NCI-H2196 (cell line): Measurements from ENCODE around the gene ZNF234.
A peak's percentile ranks its signal among the peaks of the same experiment; 100 is the strongest.
"Not testable (repeated sequence)": the region's sequence is repeated elsewhere in the genome, so short reads cannot be mapped to it uniquely, and the experiment has no call there.

Experiments used
- DNase-seq: peaks from one replicate; lab custom pipeline; 2025; ENCODE audit not compliant: unreplicated experiment; lab: John Stamatoyannopoulos, UW

ZNF234 gene

GRCh38 chr19:44141191-44142058 is at the start of gene ZNF234:
TSS of gene ZNF234 (plus strand) at chr19:44141554. CDS start at chr19:44144633, 3,079 bp downstream.
- peak; percentile 64 for DNase-seq

DNA sequence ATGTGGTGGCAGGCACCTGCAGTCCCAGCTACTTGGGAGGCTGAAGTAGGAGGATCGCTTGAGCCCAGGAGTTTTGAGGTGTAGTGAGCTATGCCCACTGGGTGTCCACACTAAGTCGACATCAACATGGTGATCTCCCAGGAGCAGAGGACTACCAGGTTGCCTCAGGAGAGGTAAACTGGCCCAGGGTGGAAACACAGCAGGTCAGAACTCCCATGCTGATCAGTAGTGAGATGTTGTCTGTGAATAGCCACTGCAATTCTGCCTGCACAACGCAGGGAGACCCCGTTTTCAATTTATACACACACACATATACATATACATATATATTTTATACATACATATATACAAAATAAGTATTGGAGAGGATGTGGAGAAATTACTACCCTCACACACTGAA is 49.2 kb upstream of the ZNF234 start:
- no peak for DNase-seq

GRCh38 chr19:44093931-44094765 is 47.2 kb upstream of the ZNF234 start, which contains the start of gene ZNF224:
TSS of gene ZNF224 (plus strand) at chr19:44094361. CDS start at chr19:44097874, 3,513 bp downstream.
- DNase-seq: peak; percentile 90

- no peak for DNase-seq
Observed at GRCh38 chr19:44107751-44108150, 33.6 kb upstream of the ZNF234 start.

GRCh38 chr19:44109458-44109857 is 31.9 kb upstream of the ZNF234 start:
- DNase-seq: no peak

- DNase-seq: no peak
Observed at GRCh38 chr19:44111910-44112463, 29.4 kb upstream of the ZNF234 start.

GRCh38 chr19:44112802-44113137 is 28.6 kb upstream of the ZNF234 start:
- no peak for DNase-seq

GRCh38 chr19:44113138-44113783 is 28.1 kb upstream of the ZNF234 start, which contains the start of gene ZNF225:
TSS of gene ZNF225 (plus strand) at chr19:44113399. CDS start at chr19:44115828, 2,429 bp downstream.
- peak; percentile 98 for DNase-seq

DNA sequence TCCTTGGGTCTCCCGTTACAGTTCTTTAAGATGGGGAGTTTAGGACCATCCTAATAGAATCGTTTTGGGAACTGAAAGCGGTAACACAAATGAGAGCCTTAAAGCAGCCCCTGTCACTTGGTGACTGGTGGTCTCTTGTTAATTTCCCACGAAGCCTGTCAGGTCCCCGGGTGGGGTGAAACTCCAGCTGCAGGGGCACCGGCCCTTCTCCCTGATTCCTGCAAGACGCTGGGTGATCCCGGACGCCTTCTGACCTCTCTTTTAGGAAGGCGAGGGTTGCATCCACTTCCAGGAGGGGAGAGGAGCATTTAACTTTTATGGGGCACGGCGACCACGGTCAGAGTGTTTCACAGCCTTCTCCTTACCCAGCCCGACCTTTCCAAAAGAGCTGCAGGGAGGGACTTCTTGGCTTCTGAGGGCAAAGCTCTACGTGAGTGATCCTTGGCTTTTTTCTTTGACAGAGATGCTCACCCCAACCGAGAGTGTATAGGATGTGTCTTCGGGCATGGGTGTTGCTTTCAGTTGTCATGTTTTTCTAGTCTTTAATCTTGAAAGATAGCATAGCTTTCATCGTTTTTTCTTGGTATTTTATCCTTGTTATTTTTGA is 27.5 kb upstream of the ZNF234 start:
- no peak for DNase-seq

DNA sequence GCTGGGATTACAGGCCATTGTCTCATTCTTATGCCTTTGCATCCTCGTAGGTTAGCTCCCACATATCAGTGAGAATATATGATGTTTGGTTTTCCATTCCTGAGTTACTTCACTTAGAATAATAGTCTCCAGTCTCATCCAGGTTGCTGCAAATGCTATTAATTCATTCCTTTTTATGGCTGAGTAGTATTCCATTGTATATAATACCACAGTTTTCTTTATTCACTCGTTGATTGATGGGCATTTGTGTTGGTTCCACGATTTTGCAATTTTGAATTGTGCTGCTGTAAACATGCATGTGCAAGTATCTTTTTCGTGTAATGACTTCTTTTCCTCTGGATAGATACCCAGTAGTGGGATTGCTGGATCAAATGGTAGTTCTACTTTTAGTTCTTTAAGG is 20.2 kb upstream of the ZNF234 start:
- not testable (repeated sequence) for DNase-seq

GRCh38 chr19:44131955-44132354 is 9.4 kb upstream of the ZNF234 start:
- no peak for DNase-seq

- no peak for DNase-seq
Observed at GRCh38 chr19:44142059-44142433, 692 bp downstream of the ZNF234 start.

DNA sequence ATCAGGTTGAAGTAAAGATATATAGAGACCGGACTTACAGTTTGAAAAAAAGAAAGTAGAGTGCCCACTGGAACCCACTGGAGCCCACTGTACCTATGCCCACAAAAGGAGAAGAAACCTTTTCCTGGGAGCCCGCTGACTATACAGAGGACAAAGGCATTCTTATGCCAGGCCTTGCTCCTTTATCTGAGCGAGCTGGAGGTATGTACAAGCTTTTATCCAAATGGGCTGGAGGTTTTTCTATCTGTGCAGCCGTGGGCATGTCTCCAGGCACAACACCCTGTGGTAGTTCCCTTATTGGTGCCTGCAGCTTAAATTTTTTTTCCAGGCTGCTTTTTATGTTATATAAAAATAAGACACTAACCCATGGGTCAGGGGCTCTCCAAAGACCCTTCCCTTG is 8.4 kb downstream of the ZNF234 start:
- no peak for DNase-seq

- DNase-seq: no peak
Observed at GRCh38 chr19:44151491-44151890, 10.1 kb downstream of the ZNF234 start.

DNA sequence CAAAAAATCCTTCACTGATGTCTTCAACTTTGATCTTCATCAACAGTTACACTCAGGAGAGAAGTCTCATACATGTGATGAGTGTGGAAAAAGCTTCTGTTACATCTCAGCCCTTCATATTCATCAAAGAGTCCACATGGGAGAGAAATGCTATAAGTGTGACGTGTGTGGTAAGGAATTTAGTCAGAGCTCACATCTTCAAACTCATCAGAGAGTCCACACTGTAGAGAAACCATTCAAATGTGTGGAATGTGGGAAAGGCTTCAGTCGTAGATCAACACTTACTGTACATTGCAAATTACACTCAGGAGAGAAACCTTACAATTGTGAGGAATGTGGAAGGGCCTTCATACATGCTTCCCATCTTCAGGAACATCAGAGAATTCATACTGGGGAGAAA is 15.1 kb downstream of the ZNF234 start:
- DNase-seq: no peak

GRCh38 chr19:44163789-44164188 is 22.4 kb downstream of the ZNF234 start:
- DNase-seq: no peak

- DNase-seq: no peak
Observed at GRCh38 chr19:44164327-44164672, 22.9 kb downstream of the ZNF234 start.

GRCh38 chr19:44164673-44165512 is 23.5 kb downstream of the ZNF234 start, which contains the start of gene ZNF226:
TSS of gene ZNF226 (plus strand) at chr19:44165100. CDS start at chr19:44170081, 4,981 bp downstream.
- DNase-seq: peak; percentile 93

DNA sequence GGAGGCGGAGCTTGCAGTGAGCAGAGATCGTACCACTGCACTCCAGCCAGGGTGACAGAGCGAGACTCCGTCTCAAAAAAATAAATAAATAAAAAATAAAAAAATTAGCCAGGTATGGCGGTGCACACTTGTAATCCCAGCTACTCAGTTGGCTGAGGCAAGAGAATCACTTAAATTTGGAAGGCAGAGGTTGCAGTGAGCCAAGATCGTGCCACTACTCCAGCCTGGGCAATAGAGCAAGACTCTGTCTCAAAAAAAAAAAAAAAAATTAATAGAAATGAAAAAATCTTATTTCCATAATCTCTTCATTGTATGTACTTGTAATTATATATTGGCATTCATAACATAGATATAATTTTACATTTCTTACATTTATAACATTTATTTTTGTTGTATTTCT is 29.3 kb downstream of the ZNF234 start:
- DNase-seq: not testable (repeated sequence)

GRCh38 chr19:44176590-44176989 is 35.2 kb downstream of the ZNF234 start:
- DNase-seq: no peak
